ENCODE measurements around the gene MRTO4. TPM values are rescaled to one million over a fixed set of nuclear protein-coding genes. Genes with fewer than 3 reads are reported as not detected.

Gene MRTO4
- total and polyA plus RNA-seq, 9 of the 15 experiments (the other 6 are each of a cell fraction or from before 2014, with no cell fraction given): 62.0 to 173 (median 146) TPM

DNA sequence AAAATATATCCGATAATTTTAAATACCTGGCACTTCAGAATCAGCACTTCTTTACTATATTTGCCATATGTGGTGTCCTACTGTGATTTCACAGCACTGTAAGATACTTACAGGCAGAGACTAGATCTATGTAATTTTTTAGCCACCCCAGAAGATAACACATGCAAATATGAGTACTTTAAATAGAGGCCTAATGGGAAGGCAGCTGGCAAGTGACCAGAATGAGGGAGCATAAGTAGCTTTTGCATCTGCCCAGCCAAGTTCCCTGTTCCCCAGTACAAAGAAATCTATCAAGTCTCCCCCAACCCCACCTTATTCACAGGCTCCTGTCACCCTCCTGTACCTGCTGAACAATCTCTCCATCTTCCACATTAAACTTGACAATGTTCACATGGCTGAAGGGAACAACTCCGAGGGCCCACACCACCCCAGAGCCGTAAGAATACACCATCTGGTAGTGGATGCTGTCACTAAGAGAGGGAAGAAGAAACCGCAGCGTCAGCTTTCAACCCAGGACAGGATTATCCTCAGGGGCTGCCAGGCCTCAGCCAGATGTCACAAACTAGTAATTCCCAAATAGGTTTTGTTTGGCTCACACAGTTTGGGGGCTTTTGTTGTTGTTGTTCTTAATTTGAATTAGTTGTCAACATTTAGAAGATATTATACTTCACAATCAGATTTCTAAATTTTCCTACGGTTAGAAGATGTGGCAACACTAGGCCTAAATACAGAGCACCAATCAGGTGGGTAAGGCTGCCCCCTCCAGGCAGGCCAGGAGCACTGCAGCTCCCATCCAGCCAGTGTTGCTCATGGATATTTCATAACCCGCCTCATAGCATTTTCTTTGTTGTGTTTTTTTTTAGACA lies 10.7 kb upstream of the MRTO4 start (continued):
- TF ChIP-seq, protein P1, sequence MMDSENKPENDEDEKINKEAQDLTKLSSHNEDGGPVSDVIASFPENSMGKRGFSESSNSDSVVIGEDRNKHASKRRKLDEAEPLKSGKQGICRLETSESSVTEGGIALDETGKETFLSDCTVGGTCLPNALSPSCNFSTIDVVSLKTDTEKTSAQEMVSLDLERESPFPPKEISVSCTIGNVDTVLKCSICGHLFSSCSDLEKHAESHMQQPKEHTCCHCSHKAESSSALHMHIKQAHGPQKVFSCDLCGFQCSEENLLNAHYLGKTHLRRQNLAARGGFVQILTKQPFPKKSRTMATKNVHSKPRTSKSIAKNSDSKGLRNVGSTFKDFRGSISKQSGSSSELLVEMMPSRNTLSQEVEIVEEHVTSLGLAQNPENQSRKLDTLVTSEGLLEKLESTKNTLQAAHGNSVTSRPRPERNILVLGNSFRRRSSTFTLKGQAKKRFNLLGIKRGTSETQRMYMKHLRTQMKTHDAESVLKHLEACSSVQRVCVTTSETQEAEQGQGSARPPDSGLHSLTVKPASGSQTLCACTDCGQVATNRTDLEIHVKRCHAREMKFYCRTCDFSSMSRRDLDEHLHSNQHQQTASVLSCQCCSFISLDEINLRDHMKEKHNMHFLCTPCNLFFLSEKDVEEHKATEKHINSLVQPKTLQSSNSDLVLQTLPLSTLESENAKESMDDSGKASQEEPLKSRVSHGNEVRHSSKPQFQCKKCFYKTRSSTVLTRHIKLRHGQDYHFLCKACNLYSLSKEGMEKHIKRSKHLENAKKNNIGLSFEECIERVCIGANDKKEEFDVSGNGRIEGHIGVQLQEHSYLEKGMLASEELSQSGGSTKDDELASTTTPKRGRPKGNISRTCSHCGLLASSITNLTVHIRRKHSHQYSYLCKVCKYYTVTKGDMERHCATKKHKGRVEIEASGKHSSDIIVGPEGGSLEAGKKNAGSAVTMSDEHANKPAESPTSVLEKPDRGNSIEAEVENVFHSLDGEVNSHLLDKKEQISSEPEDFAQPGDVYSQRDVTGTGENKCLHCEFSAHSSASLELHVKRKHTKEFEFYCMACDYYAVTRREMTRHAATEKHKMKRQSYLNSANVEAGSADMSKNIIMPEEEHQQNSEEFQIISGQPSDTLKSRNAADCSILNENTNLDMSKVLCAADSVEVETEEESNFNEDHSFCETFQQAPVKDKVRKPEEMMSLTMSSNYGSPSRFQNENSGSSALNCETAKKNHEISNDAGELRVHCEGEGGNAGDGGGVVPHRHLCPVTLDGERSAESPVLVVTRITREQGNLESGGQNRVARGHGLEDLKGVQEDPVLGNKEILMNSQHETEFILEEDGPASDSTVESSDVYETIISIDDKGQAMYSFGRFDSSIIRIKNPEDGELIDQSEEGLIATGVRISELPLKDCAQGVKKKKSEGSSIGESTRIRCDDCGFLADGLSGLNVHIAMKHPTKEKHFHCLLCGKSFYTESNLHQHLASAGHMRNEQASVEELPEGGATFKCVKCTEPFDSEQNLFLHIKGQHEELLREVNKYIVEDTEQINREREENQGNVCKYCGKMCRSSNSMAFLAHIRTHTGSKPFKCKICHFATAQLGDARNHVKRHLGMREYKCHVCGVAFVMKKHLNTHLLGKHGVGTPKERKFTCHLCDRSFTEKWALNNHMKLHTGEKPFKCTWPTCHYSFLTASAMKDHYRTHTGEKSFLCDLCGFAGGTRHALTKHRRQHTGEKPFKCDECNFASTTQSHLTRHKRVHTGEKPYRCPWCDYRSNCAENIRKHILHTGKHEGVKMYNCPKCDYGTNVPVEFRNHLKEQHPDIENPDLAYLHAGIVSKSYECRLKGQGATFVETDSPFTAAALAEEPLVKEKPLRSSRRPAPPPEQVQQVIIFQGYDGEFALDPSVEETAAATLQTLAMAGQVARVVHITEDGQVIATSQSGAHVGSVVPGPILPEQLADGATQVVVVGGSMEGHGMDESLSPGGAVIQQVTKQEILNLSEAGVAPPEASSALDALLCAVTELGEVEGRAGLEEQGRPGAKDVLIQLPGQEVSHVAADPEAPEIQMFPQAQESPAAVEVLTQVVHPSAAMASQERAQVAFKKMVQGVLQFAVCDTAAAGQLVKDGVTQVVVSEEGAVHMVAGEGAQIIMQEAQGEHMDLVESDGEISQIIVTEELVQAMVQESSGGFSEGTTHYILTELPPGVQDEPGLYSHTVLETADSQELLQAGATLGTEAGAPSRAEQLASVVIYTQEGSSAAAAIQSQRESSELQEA (IDR thresholded peaks at IDR 0.05; ENCODE audit: low read depth): no peak
- TF ChIP-seq CC2D1A (IDR thresholded peaks at IDR 0.05): no peak
- TF ChIP-seq ZNF311 (CRISPR knock-in tag; IDR thresholded peaks at IDR 0.05): no peak
- TF ChIP-seq PHF8 (IDR thresholded peaks at IDR 0.05; ENCODE audit: borderline replicate concordance, low read length): no peak
- TF ChIP-seq, protein P2, sequence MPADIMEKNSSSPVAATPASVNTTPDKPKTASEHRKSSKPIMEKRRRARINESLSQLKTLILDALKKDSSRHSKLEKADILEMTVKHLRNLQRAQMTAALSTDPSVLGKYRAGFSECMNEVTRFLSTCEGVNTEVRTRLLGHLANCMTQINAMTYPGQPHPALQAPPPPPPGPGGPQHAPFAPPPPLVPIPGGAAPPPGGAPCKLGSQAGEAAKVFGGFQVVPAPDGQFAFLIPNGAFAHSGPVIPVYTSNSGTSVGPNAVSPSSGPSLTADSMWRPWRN (IDR thresholded peaks at IDR 0.05; ENCODE audit: low read depth): no peak
- TF ChIP-seq PRPF4 (IDR thresholded peaks at IDR 0.05; ENCODE audit: insufficient read depth, low read depth, low read length, poor library complexity, severe bottlenecking): no peak
- TF ChIP-seq, protein P3, sequence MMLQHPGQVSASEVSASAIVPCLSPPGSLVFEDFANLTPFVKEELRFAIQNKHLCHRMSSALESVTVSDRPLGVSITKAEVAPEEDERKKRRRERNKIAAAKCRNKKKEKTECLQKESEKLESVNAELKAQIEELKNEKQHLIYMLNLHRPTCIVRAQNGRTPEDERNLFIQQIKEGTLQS (IDR thresholded peaks at IDR 0.05): peak; percentile 27; the same call in 1 of the 2 replicates
- TF ChIP-seq, protein P3 (CRISPR knock-in tag; conservative IDR thresholded peaks at IDR 0.05): no peak
- TF ChIP-seq ZNF583 (CRISPR knock-in tag; IDR thresholded peaks at IDR 0.05): no peak
- TF ChIP-seq MAFG (tag; conservative IDR thresholded peaks at IDR 0.05): 0 out of 2 replicates have a peak, but pooled peaks have one; percentile 35
- TF ChIP-seq SUPT5H (IDR thresholded peaks at IDR 0.05): no peak
- TF ChIP-seq BCOR (IDR thresholded peaks at IDR 0.05): no peak
- TF ChIP-seq, protein P4, sequence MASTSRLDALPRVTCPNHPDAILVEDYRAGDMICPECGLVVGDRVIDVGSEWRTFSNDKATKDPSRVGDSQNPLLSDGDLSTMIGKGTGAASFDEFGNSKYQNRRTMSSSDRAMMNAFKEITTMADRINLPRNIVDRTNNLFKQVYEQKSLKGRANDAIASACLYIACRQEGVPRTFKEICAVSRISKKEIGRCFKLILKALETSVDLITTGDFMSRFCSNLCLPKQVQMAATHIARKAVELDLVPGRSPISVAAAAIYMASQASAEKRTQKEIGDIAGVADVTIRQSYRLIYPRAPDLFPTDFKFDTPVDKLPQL (IDR thresholded peaks at IDR 0.05; ENCODE audit: extremely low read depth, insufficient read length): no peak
- TF ChIP-seq CBFA2T2 (conservative IDR thresholded peaks at IDR 0.05): no peak
- no peak for TF ChIP-seq KLF1 (tag; IDR thresholded peaks at IDR 0.05)
- TF ChIP-seq CEBPG (CRISPR knock-in tag; IDR thresholded peaks at IDR 0.05): peak; percentile 85
- peak; percentile 88 to 95 for TF ChIP-seq CEBPG (tag; conservative IDR thresholded peaks at IDR 0.05 in 1 of 2, IDR thresholded peaks at IDR 0.05 in 1 of 2)
- no peak for TF ChIP-seq NELFE (IDR thresholded peaks at IDR 0.05; ENCODE audit: insufficient read depth, insufficient read length)
- no peak for TF ChIP-seq PRMT5 (CRISPR knock-in tag; IDR thresholded peaks at IDR 0.05)

All from K562 (cell line).